ENCODE results near the gene SOX30.
"Not testable (repeated sequence)": the region's sequence is repeated elsewhere in the genome, so short reads cannot be mapped to it uniquely, and the experiment has no call there.

Gene SOX30

GRCh38 chr5:157682257-157682656, 30.0 kb upstream of the SOX30 start:
- in situ Hi-C loops (cut with HindIII; ENCODE audit: low sequenced_read_pairs): no loop called here
- DNase-seq (ENCODE audit: low read depth): no peak
- TF ChIP-seq, protein P1, sequence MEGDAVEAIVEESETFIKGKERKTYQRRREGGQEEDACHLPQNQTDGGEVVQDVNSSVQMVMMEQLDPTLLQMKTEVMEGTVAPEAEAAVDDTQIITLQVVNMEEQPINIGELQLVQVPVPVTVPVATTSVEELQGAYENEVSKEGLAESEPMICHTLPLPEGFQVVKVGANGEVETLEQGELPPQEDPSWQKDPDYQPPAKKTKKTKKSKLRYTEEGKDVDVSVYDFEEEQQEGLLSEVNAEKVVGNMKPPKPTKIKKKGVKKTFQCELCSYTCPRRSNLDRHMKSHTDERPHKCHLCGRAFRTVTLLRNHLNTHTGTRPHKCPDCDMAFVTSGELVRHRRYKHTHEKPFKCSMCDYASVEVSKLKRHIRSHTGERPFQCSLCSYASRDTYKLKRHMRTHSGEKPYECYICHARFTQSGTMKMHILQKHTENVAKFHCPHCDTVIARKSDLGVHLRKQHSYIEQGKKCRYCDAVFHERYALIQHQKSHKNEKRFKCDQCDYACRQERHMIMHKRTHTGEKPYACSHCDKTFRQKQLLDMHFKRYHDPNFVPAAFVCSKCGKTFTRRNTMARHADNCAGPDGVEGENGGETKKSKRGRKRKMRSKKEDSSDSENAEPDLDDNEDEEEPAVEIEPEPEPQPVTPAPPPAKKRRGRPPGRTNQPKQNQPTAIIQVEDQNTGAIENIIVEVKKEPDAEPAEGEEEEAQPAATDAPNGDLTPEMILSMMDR (IDR thresholded peaks at IDR 0.05; ENCODE audit: low read depth, low read length, missing control alignments): no peak
- H3K4me3 ChIP-seq (ENCODE audit: low read depth, low read length): no peak overlapping the region

- TF ChIP-seq, protein P1 (IDR thresholded peaks at IDR 0.05; ENCODE audit: low read depth, low read length, missing control alignments): no peak
- no peak overlapping the region for H3K4me3 ChIP-seq (ENCODE audit: low read depth, low read length)
- no peak for DNase-seq (ENCODE audit: low read depth)
- in situ Hi-C loops (cut with HindIII; ENCODE audit: low sequenced_read_pairs): no loop called here
Measured at GRCh38 chr5:157681048-157681447, 28.8 kb upstream of the SOX30 start.

- TF ChIP-seq, protein P1 (IDR thresholded peaks at IDR 0.05; ENCODE audit: low read depth, low read length, missing control alignments): no peak
- in situ Hi-C loops (cut with HindIII; ENCODE audit: low sequenced_read_pairs): no loop called here
- no peak overlapping the region for H3K4me3 ChIP-seq (ENCODE audit: low read depth, low read length)
- no peak for DNase-seq (ENCODE audit: low read depth)
Measured at GRCh38 chr5:157680239-157680638, 28.0 kb upstream of the SOX30 start.

- in situ Hi-C loops (cut with HindIII; ENCODE audit: low sequenced_read_pairs): no loop called here
- no peak overlapping the region for H3K4me3 ChIP-seq (ENCODE audit: low read depth, low read length)
- DNase-seq (ENCODE audit: low read depth): no peak
- TF ChIP-seq, protein P1 (IDR thresholded peaks at IDR 0.05; ENCODE audit: low read depth, low read length, missing control alignments): no peak
Measured at GRCh38 chr5:157679801-157680200, 27.6 kb upstream of the SOX30 start.

DNA sequence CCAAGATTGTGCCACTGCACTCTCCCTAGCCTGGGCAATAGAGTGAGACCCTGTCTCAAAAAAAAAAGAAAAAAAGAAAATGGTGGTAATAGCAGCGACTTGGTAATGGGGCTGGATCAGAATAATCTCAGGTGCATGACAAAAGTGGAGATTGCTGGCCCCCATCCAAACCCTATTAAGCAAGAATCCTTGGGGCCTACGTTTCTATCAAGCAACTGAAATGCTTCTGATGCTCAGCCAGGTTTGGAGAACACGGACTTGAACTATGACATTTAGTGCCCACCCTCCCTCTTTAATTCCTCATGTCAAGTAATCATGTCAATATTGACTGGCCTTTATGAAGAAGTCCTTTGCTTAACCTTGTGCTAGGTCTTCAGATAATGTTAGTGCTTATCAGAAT, 25.7 kb upstream of the SOX30 start:
- TF ChIP-seq, protein P1 (IDR thresholded peaks at IDR 0.05; ENCODE audit: low read depth, low read length, missing control alignments): no peak
- no peak overlapping the region for H3K4me3 ChIP-seq (ENCODE audit: low read depth, low read length)
- in situ Hi-C loops (cut with HindIII; ENCODE audit: low sequenced_read_pairs): no loop called here
- no peak for DNase-seq (ENCODE audit: low read depth)

DNA sequence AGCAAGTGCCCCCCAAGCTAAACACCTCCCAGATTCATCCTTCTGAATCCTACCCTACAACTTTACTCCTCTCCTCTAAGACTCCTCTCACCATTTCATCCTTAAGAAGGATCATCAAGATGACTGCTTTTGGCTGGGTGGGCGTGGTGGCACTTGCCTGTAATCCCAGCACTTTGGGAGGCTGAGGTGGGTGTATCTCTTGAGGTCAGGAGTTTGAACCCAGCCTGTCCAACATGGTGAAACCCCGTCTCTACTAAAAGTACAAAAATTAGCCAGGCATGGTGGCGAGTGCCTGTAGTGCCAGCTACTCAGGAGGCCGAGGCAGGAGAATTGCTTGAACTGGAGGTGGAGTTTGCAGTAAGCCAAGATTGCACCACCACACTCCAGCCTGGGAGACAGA, 22.1 kb upstream of the SOX30 start:
- DNase-seq (ENCODE audit: low read depth); H3K4me3 ChIP-seq (ENCODE audit: low read depth, low read length); in situ Hi-C loops (cut with HindIII; ENCODE audit: low sequenced_read_pairs): not testable (repeated sequence)

DNA sequence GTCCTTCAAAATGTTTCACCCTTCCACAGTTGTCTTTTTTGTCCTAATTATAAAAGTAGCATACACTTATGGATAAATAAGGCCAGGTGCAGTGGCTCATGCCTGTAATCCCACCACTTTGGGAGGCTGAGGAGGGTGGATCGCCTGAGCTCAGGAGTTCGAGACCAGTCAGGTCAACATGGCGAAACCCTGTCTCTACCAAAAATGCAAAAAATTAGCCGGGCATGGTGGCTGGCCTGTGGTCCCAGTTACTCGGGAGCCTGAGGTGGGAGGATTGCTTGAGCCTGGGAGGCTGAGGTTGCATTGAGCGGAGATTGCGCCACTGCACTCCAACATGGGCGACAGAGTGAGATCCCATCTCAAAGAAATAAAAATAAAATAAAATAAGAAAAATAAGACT, 20.7 kb upstream of the SOX30 start:
- in situ Hi-C loops (cut with HindIII; ENCODE audit: low sequenced_read_pairs): no loop called here
- H3K4me3 ChIP-seq (ENCODE audit: low read depth, low read length): no peak overlapping the region
- TF ChIP-seq, protein P1 (IDR thresholded peaks at IDR 0.05; ENCODE audit: low read depth, low read length, missing control alignments): no peak
- no peak for DNase-seq (ENCODE audit: low read depth)

Measured in astrocyte of the cerebellum (primary cell).